ENCODE measurements around the gene CREB3.

Gene CREB3

GRCh38 chr9:35732185-35732799 is at the start of gene CREB3, which contains the start of gene TLN1:
Gene CREB3 (plus strand): TSS chr9:35732666. CDS start chr9:35732773, 107 bp downstream.
Gene TLN1 (minus strand): TSS chr9:35732195. CDS start chr9:35725694, 6,501 bp downstream.
- peak; percentile 92 to 93 for DNase-seq (ENCODE audit: low read depth in 2 of 2)

DNA sequence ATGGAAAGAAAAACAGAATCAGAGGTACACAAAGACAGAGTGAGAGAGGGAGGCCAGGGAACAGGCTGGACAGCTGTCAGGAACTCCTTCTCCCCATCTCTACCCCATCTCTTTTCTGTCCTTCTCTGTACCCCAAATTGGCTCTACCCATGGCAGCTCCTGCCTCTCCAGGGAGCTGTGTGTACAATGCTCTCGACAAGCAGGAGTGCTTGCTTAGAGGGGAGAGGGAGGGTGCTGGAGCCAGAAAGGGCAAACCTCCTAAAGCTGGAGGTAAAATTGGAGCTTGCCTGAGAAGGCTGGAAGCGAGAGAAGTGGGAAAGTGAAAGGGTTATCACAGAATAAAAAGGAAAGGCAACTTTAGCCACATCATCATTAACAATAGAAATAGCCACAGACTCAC is 49.1 kb upstream of the CREB3 start:
- no peak for DNase-seq (ENCODE audit: low read depth in 2 of 2)

- no peak for DNase-seq (ENCODE audit: low read depth in 2 of 2)
Measured at GRCh38 chr9:35684921-35685320, 47.5 kb upstream of the CREB3 start.

DNA sequence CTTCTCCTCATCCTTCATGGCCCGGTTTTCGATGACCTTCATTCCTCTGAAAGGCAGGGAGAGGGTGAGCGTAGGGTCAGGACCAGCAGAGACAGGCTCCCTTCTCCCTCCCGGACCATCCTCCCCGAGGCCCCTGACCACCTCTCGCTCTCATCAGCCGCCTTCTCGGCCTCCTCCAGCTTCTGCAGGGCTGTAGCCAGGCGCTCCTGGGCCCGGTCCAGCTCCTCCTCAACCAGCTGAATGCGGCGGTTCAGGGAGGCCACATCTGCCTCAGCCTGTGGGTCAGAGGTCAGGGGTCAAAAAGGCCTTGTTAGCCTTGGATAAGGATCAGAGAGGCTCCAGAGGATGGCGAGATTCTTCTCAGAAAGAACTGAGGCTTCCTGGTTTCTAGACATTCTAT is 47.0 kb upstream of the CREB3 start:
- no peak for DNase-seq (ENCODE audit: low read depth in 2 of 2)

- no peak for DNase-seq (ENCODE audit: low read depth in 2 of 2)
Measured at GRCh38 chr9:35686222-35687203, 46.0 kb upstream of the CREB3 start.

- DNase-seq (ENCODE audit: low read depth in 2 of 2): no peak
Measured at GRCh38 chr9:35687306-35687705, 45.2 kb upstream of the CREB3 start.

DNA sequence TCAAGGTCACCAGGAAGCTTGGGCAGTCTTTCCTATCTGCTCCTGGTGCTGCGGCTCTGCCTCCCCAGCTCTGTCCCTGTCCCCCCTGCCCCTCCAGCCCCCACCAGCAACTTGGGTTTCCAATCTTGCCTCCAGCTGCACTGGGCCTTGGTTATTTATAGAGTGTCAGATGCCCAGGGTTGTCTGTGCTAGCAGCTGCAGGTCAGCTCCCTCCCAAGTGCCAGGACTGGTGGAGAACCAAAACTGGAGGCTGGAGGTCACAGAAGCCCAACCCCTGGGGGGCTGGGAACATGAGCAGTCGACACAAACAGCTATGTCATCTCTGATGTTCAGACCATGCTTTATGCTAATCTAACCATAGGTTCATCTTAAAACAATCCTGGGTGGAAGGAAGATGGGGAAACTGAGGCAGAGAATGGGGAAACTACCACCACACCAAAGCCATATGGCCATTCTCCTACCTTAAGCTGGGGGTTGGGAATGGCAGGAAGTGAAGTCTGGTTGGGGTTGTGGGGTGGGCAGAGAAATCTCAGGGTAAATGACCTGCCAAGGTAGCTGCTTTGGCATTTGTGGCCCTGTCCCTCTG is 44.4 kb upstream of the CREB3 start:
- DNase-seq (ENCODE audit: low read depth in 2 of 2): no peak

- DNase-seq (ENCODE audit: low read depth in 2 of 2): no peak
Measured at GRCh38 chr9:35688558-35689541, 43.6 kb upstream of the CREB3 start.

DNA sequence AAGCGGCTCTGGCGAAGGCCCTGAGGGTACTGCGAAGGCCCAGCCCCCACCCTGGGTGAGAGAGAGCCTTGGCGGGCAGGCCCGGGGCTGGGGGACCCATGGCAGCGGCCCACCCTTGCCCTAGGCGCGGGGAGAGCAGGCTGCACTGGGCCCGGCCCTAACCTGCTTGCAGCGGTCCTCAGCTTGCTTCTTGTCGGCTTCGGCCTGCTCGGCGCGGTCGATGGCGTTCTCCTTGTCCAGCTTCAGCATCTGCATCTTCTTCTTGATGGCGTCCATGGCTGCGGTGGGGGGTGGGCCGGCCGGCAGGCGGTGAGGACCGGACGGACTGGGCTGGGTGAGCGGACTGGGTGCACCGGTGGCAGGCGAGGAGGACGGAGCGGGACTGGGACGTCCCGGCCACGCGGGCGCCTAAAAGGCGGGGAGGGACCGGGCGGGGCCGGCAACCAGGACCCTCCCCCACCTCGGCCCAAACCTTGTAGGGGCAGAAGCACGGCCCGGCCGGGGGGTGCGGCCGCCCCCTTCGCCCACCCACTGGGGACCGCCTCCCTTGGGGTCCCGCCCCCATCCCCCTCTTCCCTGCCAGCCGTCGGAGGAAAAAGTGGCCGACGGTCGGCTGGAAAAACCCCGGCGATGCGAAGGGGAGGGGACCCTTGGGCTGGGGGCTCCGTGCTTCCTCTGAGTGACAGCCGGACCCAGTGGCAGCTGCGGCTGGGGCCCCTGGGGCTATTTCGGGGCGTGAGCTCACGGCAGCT is 42.7 kb upstream of the CREB3 start, which contains the start of gene TPM2:
Gene TPM2 (minus strand): TSS at position 384 of the 752 bp plus-strand sequence. CDS start 108 bp downstream, at position 276.
- no peak for DNase-seq (ENCODE audit: low read depth in 2 of 2)

- no peak for DNase-seq (ENCODE audit: low read depth in 2 of 2)
Measured at GRCh38 chr9:35690294-35690613, 42.2 kb upstream of the CREB3 start.

DNA sequence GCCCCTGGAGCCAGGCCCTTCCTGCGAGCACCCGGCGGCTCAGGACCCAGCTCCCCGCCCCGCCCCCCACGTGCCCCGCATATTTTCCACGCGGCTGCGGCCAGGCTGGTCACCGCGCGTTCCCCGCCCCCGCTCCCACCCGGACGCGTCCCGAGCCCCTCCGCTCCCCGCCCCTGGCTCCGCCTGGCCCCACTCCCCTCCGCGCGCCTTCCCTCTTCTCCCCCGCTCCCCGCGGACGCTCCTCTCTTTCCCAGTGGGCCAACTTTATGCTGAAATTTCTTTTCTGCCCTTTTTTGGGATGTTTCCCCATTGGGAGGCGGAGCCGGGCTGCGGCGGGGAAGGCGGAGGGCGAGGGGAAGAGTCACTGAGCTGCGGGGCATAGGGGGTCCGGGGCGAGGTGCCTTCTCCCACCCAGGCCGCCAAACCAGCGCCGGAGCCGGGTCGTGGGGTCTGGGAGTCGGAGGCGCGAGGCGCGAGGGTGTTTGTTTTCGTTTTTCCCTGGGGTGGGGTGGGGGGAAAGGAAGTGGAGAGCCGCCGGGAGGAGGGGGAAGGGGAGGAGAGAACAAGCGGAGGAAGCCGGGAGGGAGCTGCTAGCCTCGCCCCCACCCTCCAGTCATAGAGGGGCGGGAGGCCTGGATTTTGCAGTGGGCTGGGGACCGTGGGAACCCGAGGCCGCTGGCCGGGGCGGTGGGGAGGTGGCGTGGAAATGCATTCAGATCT is 41.7 kb upstream of the CREB3 start:
- no peak for DNase-seq (ENCODE audit: low read depth in 2 of 2)

- no peak for DNase-seq (ENCODE audit: low read depth in 2 of 2)
Measured at GRCh38 chr9:35691334-35691650, 41.2 kb upstream of the CREB3 start.

DNA sequence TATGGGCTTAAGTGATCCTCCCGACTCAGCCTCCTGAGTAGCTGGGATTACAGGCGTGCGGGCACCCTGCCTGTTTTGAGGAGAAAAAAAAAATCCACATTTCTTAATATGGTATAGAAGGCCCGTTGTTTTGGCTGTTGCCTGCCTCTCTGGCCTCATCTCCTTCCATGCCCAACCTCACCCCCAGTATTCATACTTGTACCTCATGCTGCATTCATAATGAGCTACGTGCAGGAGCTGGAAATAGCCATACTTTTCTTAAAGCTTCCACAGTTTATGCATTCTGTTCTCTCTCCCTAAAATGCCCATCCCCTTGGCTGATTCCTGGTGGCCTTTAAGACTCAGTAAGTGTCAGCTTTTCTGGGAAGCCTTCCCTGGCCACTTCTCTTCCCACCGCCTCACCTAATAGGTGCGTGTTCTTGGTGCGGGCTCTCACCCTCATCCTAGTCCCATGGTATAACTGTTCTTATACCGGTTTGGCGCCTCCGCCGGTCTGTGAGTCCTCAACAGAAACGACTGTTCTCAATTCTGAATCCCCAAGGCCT is 40.6 kb upstream of the CREB3 start:
- no peak for DNase-seq (ENCODE audit: low read depth in 2 of 2)

DNA sequence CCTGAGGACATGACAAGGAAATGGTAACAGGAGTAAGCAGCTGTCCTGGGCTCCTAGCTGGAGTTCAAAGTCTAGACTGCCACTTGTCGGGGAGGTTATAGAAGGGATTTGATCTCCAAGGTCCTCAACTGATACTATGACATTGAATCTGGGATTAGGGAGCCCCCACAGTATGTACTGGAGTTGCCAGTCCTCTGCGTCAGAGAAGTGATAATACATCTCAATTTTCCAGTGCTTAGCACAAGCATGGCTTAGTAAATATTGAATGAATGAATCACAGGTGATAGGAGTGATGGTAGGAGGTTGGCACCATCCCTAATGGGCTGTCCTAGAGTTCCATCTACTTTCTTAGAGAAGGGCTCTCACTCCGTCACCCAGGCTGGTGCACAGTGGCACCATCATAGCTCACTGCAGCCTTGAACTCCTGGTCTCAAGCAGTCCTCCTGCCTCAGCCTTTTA is 36.5 kb upstream of the CREB3 start:
- no peak for DNase-seq (ENCODE audit: low read depth in 2 of 2)

- DNase-seq (ENCODE audit: low read depth in 2 of 2): peak in 1 of 2 donors; percentile 33
Measured at GRCh38 chr9:35696520-35697215, 35.8 kb upstream of the CREB3 start.

GRCh38 chr9:35697486-35697885 is 35.0 kb upstream of the CREB3 start:
- no peak for DNase-seq (ENCODE audit: low read depth in 2 of 2)

- DNase-seq (ENCODE audit: low read depth in 2 of 2): no peak
Measured at GRCh38 chr9:35698231-35698630, 34.2 kb upstream of the CREB3 start.

DNA sequence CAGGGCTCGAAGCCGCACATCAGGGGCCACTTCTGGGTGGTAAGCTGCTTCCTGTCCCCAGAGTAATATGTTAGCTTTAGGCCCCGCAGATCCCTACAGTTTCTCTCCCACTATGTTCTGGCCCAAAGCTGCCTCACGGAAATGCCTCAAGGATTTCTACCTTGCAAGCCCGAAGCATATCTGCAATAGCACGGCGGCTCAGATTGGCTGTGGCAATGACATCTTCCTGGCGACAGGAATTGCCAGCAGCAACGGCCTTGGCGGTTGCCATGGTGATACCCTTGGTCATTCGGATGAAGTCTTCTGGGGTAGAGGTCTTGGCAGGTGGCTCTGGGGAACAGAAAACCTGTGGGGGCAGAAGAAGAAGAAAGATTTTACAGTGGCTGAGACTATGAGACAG is 32.4 kb upstream of the CREB3 start:
- DNase-seq (ENCODE audit: low read depth in 2 of 2): no peak

DNA sequence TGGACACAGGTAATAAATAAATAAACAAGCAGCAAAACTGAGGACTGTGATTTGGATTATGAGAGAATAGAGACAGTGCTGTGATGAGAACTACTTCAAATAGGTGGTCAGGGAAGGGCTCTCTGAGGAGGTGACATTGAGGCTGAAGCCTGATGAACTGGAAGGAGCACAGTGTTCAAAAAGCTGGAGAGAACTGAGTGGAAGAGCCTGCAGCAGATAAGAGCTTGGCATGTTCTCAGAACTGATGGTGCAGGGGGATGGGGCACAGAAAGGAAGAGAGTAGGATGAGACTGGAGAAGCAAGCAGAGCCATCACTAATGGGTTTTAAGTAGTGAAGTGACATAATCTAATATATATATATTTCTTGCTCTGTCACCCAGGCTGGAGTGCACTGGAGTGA is 31.5 kb upstream of the CREB3 start:
- DNase-seq (ENCODE audit: low read depth in 2 of 2): no peak
